HG03342 (cell line): ENCODE results near the gene CTIF.

Experiments
- ATAC-seq: cut with Tn5 transposase; IDR thresholded peaks from one replicate; pipeline ENCODE4 v1.9.1; 2021; ENCODE audit warnings: mild to moderate bottlenecking, moderate library complexity; ENCODE audit not compliant: unreplicated experiment

The CTIF gene

DNA sequence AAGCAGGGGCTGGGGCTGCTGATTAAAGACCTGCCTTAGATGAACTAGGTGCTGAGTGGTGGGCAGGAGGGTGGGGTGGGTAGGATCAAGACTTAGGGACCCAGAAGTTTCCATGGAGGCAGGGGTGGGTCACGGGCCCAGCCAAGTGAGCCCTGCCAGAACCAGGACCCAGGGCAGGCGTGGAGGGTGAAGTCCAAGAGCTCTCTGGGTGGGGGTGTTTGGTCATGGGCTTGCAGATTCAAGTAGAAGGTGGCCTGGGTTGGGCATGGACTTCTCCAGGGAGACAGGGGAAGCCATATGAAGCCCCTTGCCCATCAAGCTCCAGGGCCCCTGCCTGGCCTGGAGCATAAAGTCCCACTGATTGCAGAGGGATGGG is 243.1 kb downstream of the CTIF start:
- no peak for ATAC-seq

- ATAC-seq, result no peak
Observed at GRCh38 chr18:48782381-48782861, 243.6 kb downstream of the CTIF start.

DNA sequence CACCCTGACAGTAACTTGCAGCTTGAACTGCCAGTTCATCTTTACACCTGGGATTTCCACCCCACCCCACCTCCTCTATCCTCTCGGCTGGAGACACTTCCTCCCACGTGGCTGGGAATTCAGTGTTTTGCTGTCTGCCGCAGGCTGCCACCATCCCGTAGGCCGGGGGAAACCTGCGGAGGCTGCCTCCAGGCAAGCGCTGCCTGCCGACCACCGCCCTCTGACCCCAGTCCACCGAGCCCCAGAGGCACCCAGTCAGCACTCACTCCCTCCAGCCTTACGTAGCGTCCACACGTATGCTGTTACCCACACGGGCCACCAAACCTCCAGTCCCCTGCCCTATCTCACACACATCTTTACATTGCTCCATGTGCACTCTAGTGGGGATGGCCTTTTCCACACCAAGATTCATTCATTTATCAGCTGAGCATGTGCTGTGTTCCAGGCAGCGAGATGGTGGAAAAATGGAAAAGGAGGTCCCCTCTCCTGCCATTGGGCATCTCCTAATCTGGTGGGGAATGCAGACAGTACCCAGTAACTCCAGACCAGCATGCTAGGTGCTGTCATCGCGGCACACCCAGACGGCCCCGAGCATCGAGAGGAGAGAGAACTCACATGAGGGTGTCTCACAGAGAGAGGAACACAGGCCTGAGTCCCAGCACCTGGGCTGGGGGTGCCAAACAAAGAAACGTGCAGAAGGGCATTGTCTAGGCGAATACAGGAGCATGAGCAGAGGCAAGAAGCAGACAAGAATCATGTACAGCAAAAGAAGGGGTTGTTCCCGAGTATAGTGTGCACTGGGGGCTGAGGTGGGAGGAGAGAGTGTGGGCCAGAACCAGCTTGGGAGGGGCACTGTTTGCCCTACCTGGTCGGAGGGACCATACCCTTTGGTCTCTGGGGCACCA is 245.0 kb downstream of the CTIF start:
- ATAC-seq, result no peak

GRCh38 chr18:48784656-48785055 is 245.8 kb downstream of the CTIF start:
- ATAC-seq, result no peak

- ATAC-seq, result peak; percentile 82
Observed at GRCh38 chr18:48785091-48785614, 246.3 kb downstream of the CTIF start.

GRCh38 chr18:48785736-48786454 is 247.1 kb downstream of the CTIF start:
- no peak for ATAC-seq

GRCh38 chr18:48786455-48787202 is 247.8 kb downstream of the CTIF start:
- no peak for ATAC-seq

DNA sequence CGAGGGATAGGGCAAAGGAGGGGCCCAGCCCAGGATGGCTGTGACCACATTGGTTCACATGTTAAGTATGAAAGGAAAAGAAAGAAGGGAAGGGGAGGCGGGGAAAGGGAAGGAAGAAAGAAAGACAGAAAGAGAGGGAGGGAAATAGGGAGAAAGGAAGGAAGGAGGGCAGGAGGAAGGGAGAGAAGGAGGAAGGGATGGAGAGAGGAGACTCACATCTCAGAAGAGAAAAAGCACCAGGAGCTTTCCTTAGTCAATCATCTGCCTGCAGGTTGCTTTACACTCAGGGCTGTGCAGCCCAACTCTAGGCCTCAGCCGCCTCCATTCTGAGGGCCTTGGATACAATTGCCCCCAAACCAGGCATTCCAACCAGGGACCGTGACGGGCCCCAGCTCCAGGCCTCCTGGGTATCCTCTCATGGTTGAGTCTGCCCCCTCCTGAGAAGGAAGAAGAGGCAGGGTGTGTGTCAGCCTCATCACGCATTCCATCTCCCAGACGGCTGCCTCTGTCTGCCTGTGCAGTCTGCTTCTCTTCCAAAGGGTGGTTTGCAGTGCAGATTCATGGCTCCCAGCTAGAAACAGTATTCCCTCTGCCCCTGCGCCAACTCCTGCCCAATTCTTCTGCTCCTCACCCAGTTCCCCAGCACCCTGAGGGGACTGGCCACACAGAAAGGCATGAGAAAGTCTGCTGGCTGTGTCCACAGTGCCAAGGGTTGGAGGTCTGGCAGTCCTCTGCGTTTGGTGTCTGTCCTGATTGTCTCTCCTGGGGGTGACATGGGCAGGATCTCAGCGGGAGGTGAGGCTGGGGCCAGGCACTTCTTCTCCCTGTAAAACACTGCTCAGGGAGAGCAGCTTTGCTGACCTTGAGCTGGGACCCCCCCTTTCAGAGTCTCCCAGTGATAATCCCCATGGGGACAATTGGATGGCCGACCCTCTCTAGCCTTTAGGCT is 248.6 kb downstream of the CTIF start:
- no peak for ATAC-seq

DNA sequence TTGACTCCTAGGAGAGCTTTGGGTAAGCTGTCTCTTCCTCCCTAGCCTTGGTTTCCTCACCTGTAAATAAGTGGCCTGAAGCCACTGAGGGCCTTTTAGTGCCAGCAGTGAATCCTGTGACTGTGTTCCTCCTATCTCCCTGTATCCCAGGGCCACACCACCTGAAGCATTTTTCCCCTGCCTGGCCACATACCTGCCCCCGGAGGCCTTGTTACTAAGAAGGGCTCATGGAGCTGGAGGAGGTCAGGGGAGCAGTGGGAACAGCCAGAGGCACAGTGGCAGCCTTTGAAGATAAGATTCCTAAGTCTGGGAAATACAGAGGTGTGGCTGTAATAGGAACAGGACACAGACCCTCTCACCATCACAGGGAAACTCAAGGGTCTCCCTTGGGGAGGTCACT is 249.5 kb downstream of the CTIF start:
- no peak for ATAC-seq

GRCh38 chr18:48789259-48789812 is 250.5 kb downstream of the CTIF start:
- ATAC-seq, result no peak

GRCh38 chr18:48790226-48790863 is 251.5 kb downstream of the CTIF start:
- no peak for ATAC-seq

DNA sequence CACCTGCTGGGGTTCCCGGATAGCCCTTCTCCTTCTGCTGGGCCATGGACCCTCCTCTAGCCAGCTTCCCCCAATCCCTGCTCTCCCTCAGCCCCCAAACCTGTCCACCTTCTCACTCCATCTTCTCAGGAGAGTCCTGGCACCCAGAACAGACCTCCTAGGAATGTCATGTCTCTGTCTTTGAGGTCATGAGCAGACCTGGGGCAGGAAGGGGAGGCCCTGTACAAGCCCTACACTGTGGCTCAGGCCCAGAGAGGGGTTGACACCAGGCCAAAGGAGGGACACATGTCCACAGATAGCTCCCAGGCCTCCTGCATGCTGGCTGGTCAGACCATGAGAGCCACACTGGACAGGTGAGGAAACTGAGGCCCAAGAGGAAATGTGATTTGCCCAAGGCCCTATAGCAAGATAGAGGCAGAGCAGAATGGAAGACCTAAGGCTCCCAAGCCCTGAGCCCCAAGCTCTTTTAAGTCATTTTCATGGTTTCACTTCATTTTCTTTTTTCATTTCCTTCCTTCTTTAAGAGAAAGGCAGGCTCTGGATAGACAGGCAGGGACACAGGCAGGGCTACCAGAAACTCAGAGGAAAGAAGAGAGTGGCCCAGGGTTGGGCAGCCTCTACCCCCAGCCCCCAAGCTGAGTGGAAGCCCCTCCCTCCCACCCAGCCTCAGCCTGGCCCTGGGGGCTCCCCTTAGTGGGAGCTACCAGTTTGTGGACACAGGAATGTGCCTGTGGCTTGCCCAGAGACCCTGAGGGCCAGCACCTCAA is 252.2 kb downstream of the CTIF start:
- no peak for ATAC-seq

- ATAC-seq, result no peak
Observed at GRCh38 chr18:48791636-48792105, 252.8 kb downstream of the CTIF start.

- ATAC-seq, result no peak
Observed at GRCh38 chr18:48792141-48792540, 253.3 kb downstream of the CTIF start.

DNA sequence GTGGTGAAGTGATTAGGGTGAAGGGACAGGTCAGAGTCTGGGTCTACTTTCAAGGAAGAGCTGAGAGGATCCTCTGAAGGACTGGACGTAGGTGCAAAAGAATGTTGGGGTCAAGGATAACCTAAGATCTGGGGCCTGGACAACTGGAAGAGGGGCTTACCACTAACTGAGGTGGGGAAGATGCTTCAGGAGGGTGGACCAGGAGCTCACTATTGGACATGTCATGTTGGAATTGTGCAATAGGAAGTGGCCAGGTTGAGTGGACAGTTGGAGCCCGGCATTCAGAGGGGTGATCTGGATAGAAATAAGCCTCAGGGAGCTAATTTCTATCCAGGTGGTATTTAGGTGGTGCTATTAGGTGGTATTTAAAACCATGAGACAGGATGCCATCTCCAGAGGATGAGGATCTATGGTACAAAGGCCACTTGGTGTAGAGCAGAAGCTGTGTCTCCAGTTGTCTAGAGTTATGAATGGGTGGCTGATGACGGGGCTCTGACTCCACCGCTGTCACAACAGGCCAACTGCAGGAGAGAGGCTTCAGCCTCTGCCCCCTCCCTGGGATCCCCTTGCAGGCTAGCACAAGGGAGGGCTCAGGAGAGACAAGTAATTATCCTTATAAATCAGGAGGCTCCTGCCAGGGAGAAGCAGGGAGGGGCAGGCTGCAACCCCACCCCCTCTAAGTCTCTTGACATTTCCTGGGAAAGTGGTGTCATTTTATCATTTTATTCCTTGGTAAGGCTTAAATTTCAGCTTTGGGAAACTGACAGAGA is 254.0 kb downstream of the CTIF start:
- no peak for ATAC-seq

- no peak for ATAC-seq
Observed at GRCh38 chr18:48794251-48794970, 255.6 kb downstream of the CTIF start.

- no peak for ATAC-seq
Observed at GRCh38 chr18:48795696-48796095, 256.9 kb downstream of the CTIF start.
